Stimulated activated CD4-positive, alpha-beta T cell treated with anti-CD3 and anti-CD28 coated beads, TNF-alpha, amount 100 ng/mL, for 24 hours (primary cell): ENCODE measurements around the gene HSP90AB1.

Source experiments
- DNase-seq, 3 experiments: peaks; one replicate each; pipeline ENCODE4 v3.0.0-alpha.2; 2020; ENCODE audit warnings: low read depth in 3 of 3

Gene HSP90AB1

GRCh38 chr6:44255105-44255808 lies 8.4 kb downstream of the HSP90AB1 start:
- DNase-seq, result peak in 1 of 3 experiments; percentile 48

GRCh38 chr6:44255871-44256774 lies 9.2 kb downstream of the HSP90AB1 start:
- DNase-seq, result no peak

GRCh38 chr6:44256775-44257024 lies 9.8 kb downstream of the HSP90AB1 start:
- no peak for DNase-seq

- DNase-seq, result peak in 1 of 3 experiments; percentile 64
These were observed 10.3 kb downstream of the HSP90AB1 start, which contains the start of gene SLC35B2 for GRCh38 chr6:44257025-44257752. Gene SLC35B2 (minus strand): TSS chr6:44257528. CDS start chr6:44257410, 118 bp downstream.

GRCh38 chr6:44257753-44258324 lies 10.9 kb downstream of the HSP90AB1 start:
- no peak for DNase-seq

- DNase-seq, result no peak
These were observed 11.5 kb downstream of the HSP90AB1 start for GRCh38 chr6:44258325-44258863.

- no peak for DNase-seq
These were observed 12.0 kb downstream of the HSP90AB1 start for GRCh38 chr6:44258921-44259320.

- no peak for DNase-seq
These were observed 13.1 kb downstream of the HSP90AB1 start for GRCh38 chr6:44260011-44260410.

GRCh38 chr6:44260451-44261297 lies 13.8 kb downstream of the HSP90AB1 start:
- DNase-seq, result no peak

- no peak for DNase-seq
These were observed 14.7 kb downstream of the HSP90AB1 start for GRCh38 chr6:44261581-44261980.

- DNase-seq, result no peak
These were observed 15.8 kb downstream of the HSP90AB1 start for GRCh38 chr6:44262467-44263353.

GRCh38 chr6:44263354-44264100 lies 16.6 kb downstream of the HSP90AB1 start:
- no peak for DNase-seq

- DNase-seq, result no peak
These were observed 17.5 kb downstream of the HSP90AB1 start for GRCh38 chr6:44264154-44265006.

GRCh38 chr6:44265007-44265721 lies 18.3 kb downstream of the HSP90AB1 start, which contains the start of gene NFKBIE:
Gene NFKBIE (minus strand): TSS chr6:44265551. CDS start chr6:44265346, 205 bp downstream.
- peak; percentile 92 to 95 (median 95) for DNase-seq

GRCh38 chr6:44265722-44266233 lies 18.9 kb downstream of the HSP90AB1 start:
- no peak for DNase-seq

- DNase-seq, result no peak
These were observed 19.4 kb downstream of the HSP90AB1 start for GRCh38 chr6:44266347-44266746.

- DNase-seq, result no peak
These were observed 20.4 kb downstream of the HSP90AB1 start for GRCh38 chr6:44267252-44267651.
